22Rv1 (cell line): ENCODE data around the gene PRKX.

Experiments
- ZFX ChIP-seq: fragments of 450-650 bp; IDR thresholded peaks from 2 replicates; pipeline ENCODE4 v1.6.1; 2017; ENCODE audit warnings: antibody characterized with exemption, borderline replicate concordance
- TF ChIP-seq, protein P1 (sequence below): fragments of 450-650 bp; IDR thresholded peaks from 2 replicates; pipeline ENCODE4 v1.5.1; 2017; ENCODE audit warnings: mild to moderate bottlenecking

DNA sequence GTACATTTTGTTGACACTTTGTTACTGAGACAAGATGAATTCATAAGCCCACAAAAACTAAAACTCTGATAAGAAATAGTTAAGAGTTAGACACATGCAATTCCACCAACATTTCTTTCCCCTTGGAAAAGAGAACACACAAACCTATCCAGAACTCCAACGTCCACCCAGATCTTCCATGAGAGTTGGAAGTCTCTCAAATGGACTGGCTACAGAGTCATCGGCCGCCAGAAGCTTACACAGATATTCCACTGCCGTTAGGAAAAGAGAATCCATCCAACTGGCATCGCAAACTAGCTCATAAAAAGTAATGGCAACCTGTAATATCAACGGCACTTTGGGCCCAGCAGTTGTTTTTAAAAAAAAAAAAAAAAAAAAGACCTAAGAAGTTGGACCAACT, 114.7 kb downstream of the PRKX start:
- TF ChIP-seq, protein P1, sequence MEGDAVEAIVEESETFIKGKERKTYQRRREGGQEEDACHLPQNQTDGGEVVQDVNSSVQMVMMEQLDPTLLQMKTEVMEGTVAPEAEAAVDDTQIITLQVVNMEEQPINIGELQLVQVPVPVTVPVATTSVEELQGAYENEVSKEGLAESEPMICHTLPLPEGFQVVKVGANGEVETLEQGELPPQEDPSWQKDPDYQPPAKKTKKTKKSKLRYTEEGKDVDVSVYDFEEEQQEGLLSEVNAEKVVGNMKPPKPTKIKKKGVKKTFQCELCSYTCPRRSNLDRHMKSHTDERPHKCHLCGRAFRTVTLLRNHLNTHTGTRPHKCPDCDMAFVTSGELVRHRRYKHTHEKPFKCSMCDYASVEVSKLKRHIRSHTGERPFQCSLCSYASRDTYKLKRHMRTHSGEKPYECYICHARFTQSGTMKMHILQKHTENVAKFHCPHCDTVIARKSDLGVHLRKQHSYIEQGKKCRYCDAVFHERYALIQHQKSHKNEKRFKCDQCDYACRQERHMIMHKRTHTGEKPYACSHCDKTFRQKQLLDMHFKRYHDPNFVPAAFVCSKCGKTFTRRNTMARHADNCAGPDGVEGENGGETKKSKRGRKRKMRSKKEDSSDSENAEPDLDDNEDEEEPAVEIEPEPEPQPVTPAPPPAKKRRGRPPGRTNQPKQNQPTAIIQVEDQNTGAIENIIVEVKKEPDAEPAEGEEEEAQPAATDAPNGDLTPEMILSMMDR, result no peak
- no peak for TF ChIP-seq ZFX
